Activated T-helper 1 cell treated with anti-CD3 and anti-CD28 coated beads, Interleukin-12 subunit alpha, Interleukin-12 subunit beta, Interleukin-2, Interleukin-4 antibody, amounts not matched to agents 30 ng/mL and 10 ng/mL and 1 ng/mL, durations not matched to agents 14 hours and 24 hours and 36 hours (primary cell): ENCODE results near the gene PLIN1. TPM values are rescaled to one million over a fixed set of nuclear protein-coding genes. Genes with fewer than 3 reads are reported as not detected.
"Not testable (repeated sequence)": the region's sequence is repeated elsewhere in the genome, so short reads cannot be mapped to it uniquely, and the experiment has no call there.

ENCODE experiments used
- DNase-seq: peaks from one replicate; pipeline ENCODE4 v3.0.0; 2021; ENCODE audit warnings: low spot score
- H3K27ac Mint-ChIP-seq: one replicate; pipeline ENCODE4 v1.8.0; 2021; ENCODE audit warnings: mild to moderate bottlenecking, mixed read lengths
- H3K27me3 Mint-ChIP-seq: one replicate; pipeline ENCODE4 v1.8.0; 2022; ENCODE audit warnings: mild to moderate bottlenecking, moderate library complexity, mixed read lengths; ENCODE audit not compliant: insufficient read depth
- H3K36me3 Mint-ChIP-seq: one replicate; pipeline ENCODE4 v1.8.0; 2021; ENCODE audit warnings: low read depth, mixed read lengths
- H3K4me1 Mint-ChIP-seq: one replicate; pipeline ENCODE4 v1.8.0; 2021; ENCODE audit warnings: low read depth, mixed read lengths
- H3K4me3 Mint-ChIP-seq: one replicate; pipeline ENCODE4 v1.8.0; 2021; ENCODE audit warnings: mild to moderate bottlenecking, moderate library complexity, mixed read lengths
- H3K9me3 Mint-ChIP-seq: one replicate; pipeline ENCODE4 v1.8.0; 2021; ENCODE audit warnings: mixed read lengths
- intact Hi-C: fragments of 100-400 bp; cut with micrococcal nuclease; formaldehyde crosslinking; loops from one replicate; pipeline ENCODE4 v1.15.1; 2024
- total RNA-seq: library from RNA; stranded (reverse); gene quantifications from 2 replicates; pipeline ENCODE4 v1.2.3, GENCODE V29; 2022

PLIN1 gene
- not detected in 2 replicates for total RNA-seq

GRCh38 chr15:89679212-89679611 lies at the start of gene PLIN1:
TSS of gene PLIN1 (minus strand) at chr15:89679367. CDS start at chr15:89677489, 1,878 bp downstream.
- no peak for DNase-seq
- no peak within 1 kb of the TSS for H3K4me3 Mint-ChIP-seq
- peaks cover 10% of the 10 kb centered on the region for H3K27me3 Mint-ChIP-seq
- no peaks in the 10 kb centered on the region for H3K9me3 Mint-ChIP-seq
- intact Hi-C loops, result no loop called here
- H3K36me3 Mint-ChIP-seq, result no peaks in the 10 kb centered on the region
- H3K4me1 Mint-ChIP-seq, result no peaks in the 10 kb centered on the region
- H3K27ac Mint-ChIP-seq, result no peak within 1 kb of the TSS

GRCh38 chr15:89728254-89728653 lies 49.1 kb upstream of the PLIN1 start:
- no peak for DNase-seq
- H3K4me3 Mint-ChIP-seq, result no peak overlapping the region
- no peaks in the 10 kb centered on the region for H3K36me3 Mint-ChIP-seq
- H3K4me1 Mint-ChIP-seq, result no peaks in the 10 kb centered on the region
- intact Hi-C loops, result no loop called here
- H3K27ac Mint-ChIP-seq, result no peak overlapping the region
- peaks cover 8% of the 10 kb centered on the region for H3K9me3 Mint-ChIP-seq
- H3K27me3 Mint-ChIP-seq, result peaks cover 9% of the 10 kb centered on the region

- Mint-ChIP-seq H3K4me1 (no peaks in the 10 kb centered on the region), H3K9me3 (peaks cover 8% of the 10 kb centered on the region), H3K27me3 (peaks cover 17% of the 10 kb centered on the region), H3K4me3 (no peak overlapping the region), H3K36me3 (no peaks in the 10 kb centered on the region), H3K27ac (no peak overlapping the region)
- intact Hi-C loops, result no loop called here
- DNase-seq, result no peak
These were observed 45.9 kb upstream of the PLIN1 start for GRCh38 chr15:89725064-89725463.

GRCh38 chr15:89724621-89725020 lies 45.5 kb upstream of the PLIN1 start:
- no peaks in the 10 kb centered on the region for H3K36me3 Mint-ChIP-seq
- DNase-seq, result no peak
- H3K27me3 Mint-ChIP-seq, result peaks cover 18% of the 10 kb centered on the region
- no peak overlapping the region for H3K4me3 Mint-ChIP-seq
- peaks cover 8% of the 10 kb centered on the region for H3K9me3 Mint-ChIP-seq
- no peaks in the 10 kb centered on the region for H3K4me1 Mint-ChIP-seq
- no peak overlapping the region for H3K27ac Mint-ChIP-seq
- intact Hi-C loops, result no loop called here

- Mint-ChIP-seq H3K36me3 (no peaks in the 10 kb centered on the region), H3K27ac (no peak overlapping the region), H3K9me3 (peaks cover 8% of the 10 kb centered on the region), H3K27me3 (peaks cover 21% of the 10 kb centered on the region), H3K4me1 (no peaks in the 10 kb centered on the region), H3K4me3 (no peak overlapping the region)
- DNase-seq, result no peak
- intact Hi-C loops, result no loop called here
These were observed 43.9 kb upstream of the PLIN1 start for GRCh38 chr15:89723031-89723430.

- Mint-ChIP-seq H3K9me3 (no peaks in the 10 kb centered on the region), H3K4me1 (no peaks in the 10 kb centered on the region), H3K36me3 (no peaks in the 10 kb centered on the region), H3K27ac (no peak overlapping the region), H3K27me3 (peaks cover 19% of the 10 kb centered on the region), H3K4me3 (no peak overlapping the region)
- no peak for DNase-seq
- intact Hi-C loops, result no loop called here
These were observed 35.6 kb upstream of the PLIN1 start for GRCh38 chr15:89714775-89715174.

- Mint-ChIP-seq H3K36me3 (no peaks in the 10 kb centered on the region), H3K27ac (no peak overlapping the region), H3K27me3 (peaks cover 28% of the 10 kb centered on the region), H3K4me1 (no peaks in the 10 kb centered on the region), H3K4me3 (no peak overlapping the region), H3K9me3 (no peaks in the 10 kb centered on the region)
- intact Hi-C loops, result no loop called here
- DNase-seq, result no peak
These were observed 28.4 kb upstream of the PLIN1 start for GRCh38 chr15:89707577-89707976.

GRCh38 chr15:89704411-89704810 lies 25.2 kb upstream of the PLIN1 start:
- no peak for DNase-seq
- no peaks in the 10 kb centered on the region for H3K36me3 Mint-ChIP-seq
- no peak overlapping the region for H3K27ac Mint-ChIP-seq
- H3K4me3 Mint-ChIP-seq, result no peak overlapping the region
- no peaks in the 10 kb centered on the region for H3K4me1 Mint-ChIP-seq
- H3K9me3 Mint-ChIP-seq, result no peaks in the 10 kb centered on the region
- intact Hi-C loops, result no loop called here
- peaks cover 18% of the 10 kb centered on the region for H3K27me3 Mint-ChIP-seq

GRCh38 chr15:89695198-89695597 lies 16.0 kb upstream of the PLIN1 start:
- H3K4me1 Mint-ChIP-seq, result peaks cover 10% of the 10 kb centered on the region
- H3K27me3 Mint-ChIP-seq, result peaks cover 19% of the 10 kb centered on the region
- no peak overlapping the region for H3K4me3 Mint-ChIP-seq
- no peaks in the 10 kb centered on the region for H3K9me3 Mint-ChIP-seq
- no peak for DNase-seq
- intact Hi-C loops, result no loop called here
- no peaks in the 10 kb centered on the region for H3K36me3 Mint-ChIP-seq
- no peak overlapping the region for H3K27ac Mint-ChIP-seq

GRCh38 chr15:89693696-89694095 lies 14.5 kb upstream of the PLIN1 start:
- H3K9me3 Mint-ChIP-seq, result no peaks in the 10 kb centered on the region
- DNase-seq, result no peak
- H3K36me3 Mint-ChIP-seq, result no peaks in the 10 kb centered on the region
- H3K4me1 Mint-ChIP-seq, result peaks cover 10% of the 10 kb centered on the region
- peaks cover 19% of the 10 kb centered on the region for H3K27me3 Mint-ChIP-seq
- no peak overlapping the region for H3K27ac Mint-ChIP-seq
- H3K4me3 Mint-ChIP-seq, result no peak overlapping the region
- intact Hi-C loops, result loop anchor here (5.0 kb wide), 2 partner anchors 116 to 199 kb away; partner anchors contain the start of genes AP3S2 and TICRR

GRCh38 chr15:89693091-89693490 lies 13.9 kb upstream of the PLIN1 start:
- no peak for DNase-seq
- Mint-ChIP-seq H3K9me3 (no peaks in the 10 kb centered on the region), H3K4me3 (no peak overlapping the region), H3K27me3 (peaks cover 15% of the 10 kb centered on the region), H3K27ac (no peak overlapping the region), H3K4me1 (peaks cover 10% of the 10 kb centered on the region), H3K36me3 (no peaks in the 10 kb centered on the region)
- intact Hi-C loops, result loop anchor here (5.0 kb wide), 2 partner anchors 116 to 199 kb away; partner anchors contain the start of genes AP3S2 and TICRR

GRCh38 chr15:89690276-89691218 lies 11.4 kb upstream of the PLIN1 start, which contains the start of the genes PEX11A and WDR93:
TSS of gene PEX11A (minus strand) at chr15:89690754. CDS start at chr15:89690632, 122 bp downstream.
TSS of gene WDR93 (plus strand) at chr15:89690811. CDS start at chr15:89701747, 10,936 bp downstream.
- H3K27ac Mint-ChIP-seq, result peak within 1 kb of the TSS; percentile 65
- H3K4me1 Mint-ChIP-seq, result peaks cover 10% of the 10 kb centered on the region
- peak within 1 kb of the TSS; percentile 82 for H3K4me3 Mint-ChIP-seq
- no peaks in the 10 kb centered on the region for H3K36me3 Mint-ChIP-seq
- no peaks in the 10 kb centered on the region for H3K9me3 Mint-ChIP-seq
- peak; percentile 64 for DNase-seq
- H3K27me3 Mint-ChIP-seq, result peaks cover 10% of the 10 kb centered on the region
- intact Hi-C loops, result loop anchor here (5.0 kb wide), 2 partner anchors 113 to 202 kb away; partner anchors contain the start of genes AP3S2 and TICRR

GRCh38 chr15:89689930-89690275 lies 10.7 kb upstream of the PLIN1 start:
- not testable (repeated sequence) for H3K9me3 Mint-ChIP-seq, H3K27me3 Mint-ChIP-seq, DNase-seq, H3K4me1 Mint-ChIP-seq, H3K36me3 Mint-ChIP-seq
- intact Hi-C loops, result loop anchor here (5.0 kb wide), 2 partner anchors 113 to 202 kb away; partner anchors contain the start of genes AP3S2 and TICRR
- Mint-ChIP-seq H3K27ac (peak overlapping the region; percentile 23), H3K4me3 (peak overlapping the region; percentile 82)
